Epithelial cell of esophagus (primary cell): ENCODE measurements around the gene LPP.

ENCODE experiments used
- DNase-seq: peaks from one replicate; pipeline ENCODE4 v3.0.0; 2010; ENCODE audit warnings: low read depth
- H3K4me3 ChIP-seq: 2 replicates; pipeline ENCODE4 v1.5.1; 2011; ENCODE audit warnings: mild to moderate bottlenecking, low read length, control low read depth
- CTCF ChIP-seq: IDR thresholded peaks from 2 replicates; pipeline ENCODE4 v1.5.1; 2011; ENCODE audit warnings: low read depth, mild to moderate bottlenecking, low read length, control low read depth, inconsistent platforms; ENCODE audit not compliant: insufficient read depth; ENCODE audit errors: missing control alignments

LPP gene

GRCh38 chr3:188234132-188234531 lies 80.2 kb downstream of the LPP start:
- no peak for TF ChIP-seq CTCF
- DNase-seq: no peak
- H3K4me3 ChIP-seq: no peak overlapping the region

- no peak overlapping the region for H3K4me3 ChIP-seq
- DNase-seq: no peak
- no peak for TF ChIP-seq CTCF
These were observed 82.3 kb downstream of the LPP start for GRCh38 chr3:188236271-188236670.

- TF ChIP-seq CTCF: no peak
- no peak overlapping the region for H3K4me3 ChIP-seq
- no peak for DNase-seq
These were observed 85.1 kb downstream of the LPP start for GRCh38 chr3:188239035-188239434.

GRCh38 chr3:188239577-188239976 lies 85.6 kb downstream of the LPP start:
- H3K4me3 ChIP-seq: no peak overlapping the region
- DNase-seq: no peak
- no peak for TF ChIP-seq CTCF

- no peak for TF ChIP-seq CTCF
- H3K4me3 ChIP-seq: no peak overlapping the region
- DNase-seq: no peak
These were observed 86.4 kb downstream of the LPP start for GRCh38 chr3:188240189-188240981.

- TF ChIP-seq CTCF: no peak
- H3K4me3 ChIP-seq: no peak overlapping the region
- DNase-seq: no peak
These were observed 87.1 kb downstream of the LPP start for GRCh38 chr3:188241072-188241471.

GRCh38 chr3:188241883-188242282 lies 87.9 kb downstream of the LPP start:
- H3K4me3 ChIP-seq: no peak overlapping the region
- no peak for DNase-seq
- TF ChIP-seq CTCF: no peak
